Stimulated activated naive CD8-positive, alpha-beta T cell treated with anti-CD3 and anti-CD28 coated beads, Interleukin-15, Interleukin-2, amounts not matched to agents 100 ng/mL and 50 ng/mL, for 24 hours (primary cell): ENCODE results near the gene C3orf80.
"Not testable (repeated sequence)": the region's sequence is repeated elsewhere in the genome, so short reads cannot be mapped to it uniquely, and the experiment has no call there.

Experiments used
- H3K27ac Mint-ChIP-seq: one replicate; pipeline ENCODE4 v1.8.0; 2021; ENCODE audit warnings: mild to moderate bottlenecking, mixed read lengths
- H3K27me3 Mint-ChIP-seq: one replicate; pipeline ENCODE4 v1.8.0; 2021; ENCODE audit warnings: mixed read lengths
- H3K36me3 Mint-ChIP-seq: one replicate; pipeline ENCODE4 v1.8.0; 2021; ENCODE audit warnings: low read depth, mixed read lengths
- H3K4me1 Mint-ChIP-seq: one replicate; pipeline ENCODE4 v1.8.0; 2021; ENCODE audit warnings: low read depth, mixed read lengths
- H3K4me3 Mint-ChIP-seq: one replicate; pipeline ENCODE4 v1.8.0; 2021; ENCODE audit warnings: mild to moderate bottlenecking, mixed read lengths
- H3K9me3 Mint-ChIP-seq: one replicate; pipeline ENCODE4 v1.8.0; 2021; ENCODE audit warnings: mixed read lengths

The C3orf80 gene

DNA sequence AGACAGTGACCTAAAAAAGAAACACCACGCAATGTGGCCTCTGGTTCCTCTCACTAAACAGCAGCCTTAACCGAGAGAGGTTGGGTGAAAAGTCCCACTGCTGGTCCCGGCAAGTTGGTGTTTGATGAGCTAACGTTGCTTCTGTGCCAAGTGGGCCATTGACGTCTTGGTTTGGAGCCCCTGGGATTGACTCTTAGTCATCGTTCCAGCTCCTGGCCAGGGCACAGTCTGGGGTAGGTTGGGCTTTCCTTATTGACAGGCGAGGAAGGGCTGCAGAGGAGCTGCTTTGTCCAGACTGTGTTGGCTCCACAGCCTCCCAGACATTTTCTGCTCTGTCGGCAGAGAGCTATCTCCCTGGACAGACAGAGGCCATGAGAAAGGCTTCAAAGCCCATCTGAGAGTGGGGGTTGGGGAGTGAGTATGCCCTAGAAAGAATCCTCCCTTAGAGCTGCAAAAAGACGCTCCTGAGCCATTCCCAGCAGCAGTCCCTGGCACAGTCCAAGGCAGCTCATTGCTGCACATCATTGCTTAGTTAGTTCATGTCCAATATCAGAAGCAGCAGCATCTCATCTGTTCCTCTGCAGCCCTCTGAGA lies 28.6 kb upstream of the C3orf80 start:
- Mint-ChIP-seq H3K9me3 (no peaks in the 10 kb centered on the region), H3K4me1 (no peaks in the 10 kb centered on the region), H3K27me3 (no peaks in the 10 kb centered on the region), H3K36me3 (no peaks in the 10 kb centered on the region), H3K27ac (no peak overlapping the region), H3K4me3 (no peak overlapping the region)

DNA sequence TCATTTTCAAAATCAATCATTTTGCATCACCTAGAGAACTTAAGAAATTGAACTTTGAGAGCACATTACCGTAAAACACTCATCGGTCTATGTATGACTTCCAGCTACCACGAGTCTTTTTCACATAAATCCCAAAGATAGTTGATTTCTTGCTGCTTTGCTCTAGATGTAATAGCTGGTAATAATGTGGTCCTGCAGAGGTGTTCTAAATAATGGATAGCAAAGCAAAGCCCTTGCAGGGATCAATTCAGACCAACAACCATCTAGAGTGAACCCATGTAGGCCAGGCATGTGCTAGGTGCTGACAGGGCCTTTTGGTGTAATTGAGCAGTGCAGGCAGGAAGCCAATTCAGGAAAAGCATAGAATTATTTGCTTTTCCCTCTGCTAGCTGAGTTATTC lies 26.1 kb upstream of the C3orf80 start:
- H3K36me3 Mint-ChIP-seq, result no peaks in the 10 kb centered on the region
- no peaks in the 10 kb centered on the region for H3K4me1 Mint-ChIP-seq
- no peaks in the 10 kb centered on the region for H3K27me3 Mint-ChIP-seq
- no peak overlapping the region for H3K27ac Mint-ChIP-seq
- no peaks in the 10 kb centered on the region for H3K9me3 Mint-ChIP-seq
- H3K4me3 Mint-ChIP-seq, result no peak overlapping the region

DNA sequence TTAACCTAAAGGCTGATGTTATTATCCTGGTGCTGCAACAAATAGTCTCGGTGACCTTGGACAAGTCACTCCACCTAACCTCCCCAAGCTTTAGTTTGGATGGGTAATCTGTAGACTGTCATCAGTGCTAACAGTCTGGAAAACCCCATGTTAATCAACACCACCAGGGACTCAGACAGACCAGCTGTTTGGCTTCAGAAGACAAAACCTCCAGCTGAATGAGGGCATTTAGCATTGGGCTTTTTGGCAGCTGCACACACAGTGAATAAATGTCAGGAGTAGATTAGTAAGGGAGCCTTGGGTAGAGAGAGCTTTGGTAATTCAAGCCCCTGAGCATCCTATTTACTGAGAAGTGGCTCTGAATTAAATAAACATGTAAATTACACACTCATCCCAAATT lies 24.9 kb upstream of the C3orf80 start:
- no peaks in the 10 kb centered on the region for H3K27me3 Mint-ChIP-seq
- no peak overlapping the region for H3K4me3 Mint-ChIP-seq
- H3K36me3 Mint-ChIP-seq, result no peaks in the 10 kb centered on the region
- no peaks in the 10 kb centered on the region for H3K4me1 Mint-ChIP-seq
- H3K27ac Mint-ChIP-seq, result no peak overlapping the region
- H3K9me3 Mint-ChIP-seq, result no peaks in the 10 kb centered on the region

DNA sequence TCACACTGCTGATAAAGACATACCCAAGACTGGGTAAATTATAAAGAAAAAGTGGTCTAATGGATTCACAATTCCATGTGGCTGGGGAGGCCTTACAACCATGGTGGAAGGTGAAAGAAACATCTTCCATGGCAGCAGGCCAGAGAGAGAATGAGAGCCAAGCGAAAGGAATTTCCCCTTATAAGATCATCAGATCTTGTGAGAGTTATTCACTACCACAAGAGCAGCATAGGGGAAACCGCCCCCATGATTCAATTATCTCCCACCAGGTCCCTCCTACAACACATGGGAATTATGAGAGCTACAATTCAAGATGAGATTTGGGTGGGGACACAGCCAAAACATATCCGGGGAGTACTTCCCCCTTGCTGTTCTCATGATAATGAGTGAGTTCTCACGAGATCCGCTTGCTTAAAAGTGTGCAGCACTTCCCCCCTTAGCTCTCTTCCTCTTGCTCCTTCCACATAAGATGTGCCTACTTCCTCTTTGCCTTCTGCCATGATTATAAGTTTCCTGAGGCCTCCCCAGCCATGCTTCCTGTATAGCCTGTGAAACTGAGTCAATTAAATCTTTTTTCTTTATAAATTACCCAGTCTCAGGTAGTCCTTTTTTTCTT lies 20.7 kb upstream of the C3orf80 start:
- not testable (repeated sequence) for H3K4me1 Mint-ChIP-seq, H3K4me3 Mint-ChIP-seq, H3K9me3 Mint-ChIP-seq, H3K36me3 Mint-ChIP-seq, H3K27ac Mint-ChIP-seq
- peaks cover 12% of the 10 kb centered on the region for H3K27me3 Mint-ChIP-seq

DNA sequence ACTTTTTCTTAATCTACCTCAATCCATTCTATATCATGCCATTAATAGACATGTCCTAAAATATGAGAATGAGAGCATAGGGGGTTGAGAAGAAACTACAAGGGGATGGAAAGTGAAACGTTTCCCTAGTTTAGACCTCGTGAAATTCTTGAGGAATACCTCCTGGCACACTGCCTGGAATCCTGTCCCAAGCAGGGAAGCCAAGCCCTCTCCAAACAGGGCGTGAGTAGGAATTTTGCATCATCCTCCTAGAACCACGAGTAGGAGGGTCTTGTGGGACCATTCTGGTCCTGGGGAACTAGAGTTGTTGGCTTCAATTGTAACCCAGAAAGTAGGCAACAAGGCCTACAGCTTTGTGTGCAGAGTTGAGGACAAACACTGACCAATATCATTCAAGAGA lies 19.6 kb upstream of the C3orf80 start:
- no peaks in the 10 kb centered on the region for H3K4me1 Mint-ChIP-seq
- H3K4me3 Mint-ChIP-seq, result no peak overlapping the region
- H3K27me3 Mint-ChIP-seq, result peaks cover 16% of the 10 kb centered on the region
- no peak overlapping the region for H3K27ac Mint-ChIP-seq
- no peaks in the 10 kb centered on the region for H3K9me3 Mint-ChIP-seq
- no peaks in the 10 kb centered on the region for H3K36me3 Mint-ChIP-seq

DNA sequence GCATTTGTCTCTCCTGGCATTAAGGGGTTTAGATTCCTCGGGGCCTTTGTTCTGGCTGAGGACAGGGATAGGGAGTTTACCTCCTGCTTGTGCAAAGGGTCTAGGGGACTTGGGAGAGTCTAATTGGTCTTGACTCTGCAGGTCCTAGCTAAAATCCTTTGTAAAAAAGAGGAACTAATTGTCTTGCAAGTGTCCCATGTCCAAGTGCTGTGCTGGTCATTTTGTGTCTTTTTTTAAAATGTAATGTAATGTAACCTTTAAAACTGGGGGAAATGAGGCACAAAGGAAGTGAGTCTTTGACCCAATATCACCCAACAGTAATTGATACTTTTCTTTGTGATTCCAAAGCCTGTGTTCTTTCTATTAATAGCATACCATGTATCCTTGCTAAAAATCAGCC lies 14.9 kb upstream of the C3orf80 start:
- H3K36me3 Mint-ChIP-seq, result no peaks in the 10 kb centered on the region
- no peaks in the 10 kb centered on the region for H3K9me3 Mint-ChIP-seq
- H3K27ac Mint-ChIP-seq, result no peak overlapping the region
- no peaks in the 10 kb centered on the region for H3K4me1 Mint-ChIP-seq
- peaks cover 27% of the 10 kb centered on the region for H3K27me3 Mint-ChIP-seq
- no peak overlapping the region for H3K4me3 Mint-ChIP-seq

DNA sequence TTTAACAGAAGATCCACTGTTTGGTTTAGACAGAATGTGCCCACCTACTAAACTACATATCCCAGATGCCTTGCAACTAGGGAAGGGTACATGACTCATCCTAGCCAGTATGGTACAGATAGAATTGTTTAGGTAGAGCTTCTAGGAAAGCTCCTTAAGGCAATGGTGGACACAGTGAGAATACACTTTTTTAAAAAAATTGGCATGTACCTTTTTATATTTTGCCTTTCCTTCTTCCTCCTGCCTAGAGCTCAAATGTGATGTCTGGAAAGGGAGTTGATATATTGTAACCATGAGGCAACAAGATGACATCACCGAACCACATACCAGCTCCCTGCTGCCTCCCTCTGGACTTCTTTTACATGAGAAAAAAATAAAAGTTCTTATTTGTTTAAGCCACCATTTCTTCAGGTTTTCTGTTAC lies 14.4 kb upstream of the C3orf80 start:
- Mint-ChIP-seq H3K4me3 (no peak overlapping the region), H3K27ac (peak overlapping the region; percentile 11), H3K4me1 (no peaks in the 10 kb centered on the region), H3K9me3 (no peaks in the 10 kb centered on the region), H3K36me3 (no peaks in the 10 kb centered on the region), H3K27me3 (peaks cover 27% of the 10 kb centered on the region)

DNA sequence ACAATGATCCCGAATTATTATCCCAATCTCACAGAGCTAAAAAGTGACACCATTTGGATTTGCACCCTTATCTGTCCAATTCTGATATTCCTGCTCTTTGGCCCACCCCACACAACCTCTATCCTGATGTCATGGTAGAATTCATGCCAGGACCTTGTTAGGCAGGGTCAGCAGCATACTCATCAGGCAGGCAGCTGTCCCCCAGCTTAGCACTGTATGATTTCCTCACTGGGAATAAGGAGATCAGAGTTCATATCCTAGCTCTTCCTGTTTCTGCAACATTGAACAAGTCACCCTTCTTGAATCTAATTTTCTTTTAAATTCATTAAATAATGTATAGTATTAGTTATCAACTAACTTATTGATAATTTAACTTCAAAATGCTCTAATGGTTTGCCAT lies 12.0 kb upstream of the C3orf80 start:
- Mint-ChIP-seq H3K36me3 (no peaks in the 10 kb centered on the region), H3K27ac (no peak overlapping the region), H3K27me3 (peaks cover 30% of the 10 kb centered on the region), H3K9me3 (no peaks in the 10 kb centered on the region), H3K4me1 (no peaks in the 10 kb centered on the region), H3K4me3 (no peak overlapping the region)

DNA sequence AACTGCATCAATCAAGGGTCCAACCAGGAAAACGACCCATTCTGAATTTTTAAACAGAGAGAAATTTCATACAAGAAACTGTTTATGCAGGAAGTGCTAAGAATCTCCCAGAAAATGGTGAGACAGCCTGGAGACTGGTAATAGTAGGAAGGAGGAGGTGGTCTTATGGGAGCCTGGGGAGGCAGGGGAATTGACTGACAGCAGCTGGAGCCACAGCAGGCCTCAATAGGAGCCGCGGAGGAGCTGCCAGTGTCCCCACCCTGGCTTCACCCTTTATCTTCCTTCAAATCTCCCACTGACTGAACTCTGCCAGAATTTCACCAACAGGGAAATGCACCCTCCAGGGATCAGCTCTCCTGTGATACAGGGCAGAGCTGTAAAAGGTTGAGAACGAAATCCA lies 7.5 kb upstream of the C3orf80 start:
- Mint-ChIP-seq H3K4me3 (no peak overlapping the region), H3K36me3 (no peaks in the 10 kb centered on the region), H3K4me1 (no peaks in the 10 kb centered on the region), H3K9me3 (no peaks in the 10 kb centered on the region), H3K27me3 (peaks cover 40% of the 10 kb centered on the region), H3K27ac (no peak overlapping the region)

DNA sequence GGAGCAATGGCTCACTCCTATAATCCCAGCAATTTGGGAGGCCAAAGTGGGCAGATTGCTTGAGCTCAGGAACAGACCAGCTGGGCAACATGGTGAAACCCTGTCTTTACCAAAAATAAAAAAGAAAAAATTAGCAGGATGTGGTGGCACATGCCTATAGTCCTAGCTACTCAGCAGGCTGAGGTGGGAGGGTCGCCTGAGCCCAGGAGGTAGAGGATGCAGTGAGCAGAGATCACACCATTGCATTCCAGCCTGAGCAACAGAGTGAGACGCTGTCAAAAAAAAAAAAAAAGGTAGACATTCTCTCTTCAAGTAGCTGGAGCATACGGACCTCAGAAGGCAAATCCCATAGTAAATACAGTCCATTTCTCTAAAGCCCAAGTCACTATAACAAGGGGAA lies 7.1 kb upstream of the C3orf80 start:
- no peak overlapping the region for H3K27ac Mint-ChIP-seq
- peaks cover 42% of the 10 kb centered on the region for H3K27me3 Mint-ChIP-seq
- H3K9me3 Mint-ChIP-seq, result no peaks in the 10 kb centered on the region

DNA sequence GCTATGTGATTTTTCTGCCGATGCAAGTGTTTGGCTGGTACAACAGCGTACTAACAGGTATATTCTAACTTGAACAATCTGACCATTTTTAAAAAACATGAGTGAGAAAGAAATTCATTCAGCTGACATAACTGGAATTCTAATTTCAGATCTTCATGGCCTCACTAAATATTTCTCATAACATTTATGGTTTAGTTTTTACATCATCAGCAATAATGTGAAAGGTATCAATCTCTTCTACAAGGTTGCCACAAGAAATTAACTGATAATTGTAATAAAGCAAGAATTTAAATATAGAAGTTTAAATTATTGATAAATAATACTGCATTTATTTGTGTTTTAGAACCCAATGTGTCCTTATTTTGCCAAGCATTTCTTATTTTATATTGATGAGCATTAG lies 5.2 kb upstream of the C3orf80 start:
- peaks cover 11% of the 10 kb centered on the region for H3K4me1 Mint-ChIP-seq
- no peaks in the 10 kb centered on the region for H3K9me3 Mint-ChIP-seq
- no peaks in the 10 kb centered on the region for H3K36me3 Mint-ChIP-seq
- no peak overlapping the region for H3K27ac Mint-ChIP-seq
- peaks cover 58% of the 10 kb centered on the region for H3K27me3 Mint-ChIP-seq
- H3K4me3 Mint-ChIP-seq, result no peak overlapping the region

More for the DNA sequence above, 7.1 kb upstream of the C3orf80 start:
- no peak overlapping the region for H3K4me3 Mint-ChIP-seq
- H3K4me1 Mint-ChIP-seq, result no peaks in the 10 kb centered on the region
- H3K36me3 Mint-ChIP-seq, result no peaks in the 10 kb centered on the region

DNA sequence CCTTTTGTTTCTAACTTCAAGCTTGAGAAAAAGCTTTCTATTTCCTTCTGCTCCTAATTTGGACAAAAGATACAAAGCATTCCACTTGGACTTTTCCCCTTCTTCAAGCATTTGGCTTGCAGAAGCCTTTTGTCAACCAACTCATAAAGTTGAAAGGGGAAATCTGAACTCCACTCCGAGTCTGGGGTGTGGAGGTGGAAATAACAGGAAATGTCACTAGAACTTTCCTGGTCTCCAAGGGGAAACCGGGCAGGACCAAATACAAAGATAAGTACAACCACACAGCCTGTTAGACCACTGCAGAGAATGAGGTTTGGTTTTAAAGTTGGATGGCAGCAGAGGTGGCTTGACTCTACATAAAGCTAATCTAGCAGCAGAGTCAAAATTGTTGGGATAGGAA lies 4.2 kb upstream of the C3orf80 start:
- H3K9me3 Mint-ChIP-seq, result no peaks in the 10 kb centered on the region
- no peak overlapping the region for H3K27ac Mint-ChIP-seq
- H3K36me3 Mint-ChIP-seq, result no peaks in the 10 kb centered on the region
- peaks cover 12% of the 10 kb centered on the region for H3K4me1 Mint-ChIP-seq
- H3K4me3 Mint-ChIP-seq, result no peak overlapping the region
- H3K27me3 Mint-ChIP-seq, result peaks cover 59% of the 10 kb centered on the region

DNA sequence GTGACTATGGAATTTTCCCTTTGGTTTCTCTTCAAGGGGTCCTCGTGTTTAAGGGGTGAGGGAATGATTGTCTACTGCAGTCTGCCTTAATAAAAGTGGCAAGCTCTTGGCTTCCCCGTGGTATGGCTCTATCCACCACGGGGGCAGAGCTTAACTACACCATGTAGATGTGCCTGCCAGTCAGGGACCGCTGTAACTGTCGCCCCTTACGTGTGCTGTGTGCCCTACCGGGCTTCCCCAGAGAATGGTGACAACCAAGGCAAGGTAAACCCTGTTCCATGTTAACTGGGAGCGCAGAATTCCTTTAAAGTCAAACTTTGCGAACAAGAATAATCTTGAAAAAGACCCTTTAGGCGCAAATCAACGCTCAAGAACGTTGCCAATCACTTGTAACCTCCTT lies 966 bp upstream of the C3orf80 start:
- Mint-ChIP-seq H3K9me3 (no peaks in the 10 kb centered on the region), H3K27ac (no peak overlapping the region), H3K4me3 (peak overlapping the region; percentile 33), H3K4me1 (peaks cover 16% of the 10 kb centered on the region), H3K36me3 (no peaks in the 10 kb centered on the region), H3K27me3 (peaks cover 64% of the 10 kb centered on the region)

DNA sequence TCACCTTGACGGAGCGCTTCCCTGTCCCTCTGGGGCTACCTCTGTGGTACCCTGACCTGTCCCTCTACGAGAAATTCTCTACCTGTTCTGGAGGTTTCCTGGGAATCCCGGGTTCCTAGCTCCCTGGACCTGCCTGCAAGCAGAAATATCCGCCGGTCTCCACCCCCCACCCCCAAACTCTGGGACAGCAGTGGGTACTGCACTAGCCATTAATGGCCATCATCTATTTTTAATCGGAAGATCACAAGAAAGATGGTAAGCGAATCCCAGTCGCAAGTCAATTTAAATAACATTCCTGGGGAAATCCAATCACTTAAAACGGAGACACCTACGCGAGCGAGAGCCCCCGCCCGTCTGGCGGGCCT lies 429 bp upstream of the C3orf80 start:
- Mint-ChIP-seq H3K27ac (no peak overlapping the region), H3K36me3 (no peaks in the 10 kb centered on the region), H3K27me3 (peaks cover 61% of the 10 kb centered on the region)

DNA sequence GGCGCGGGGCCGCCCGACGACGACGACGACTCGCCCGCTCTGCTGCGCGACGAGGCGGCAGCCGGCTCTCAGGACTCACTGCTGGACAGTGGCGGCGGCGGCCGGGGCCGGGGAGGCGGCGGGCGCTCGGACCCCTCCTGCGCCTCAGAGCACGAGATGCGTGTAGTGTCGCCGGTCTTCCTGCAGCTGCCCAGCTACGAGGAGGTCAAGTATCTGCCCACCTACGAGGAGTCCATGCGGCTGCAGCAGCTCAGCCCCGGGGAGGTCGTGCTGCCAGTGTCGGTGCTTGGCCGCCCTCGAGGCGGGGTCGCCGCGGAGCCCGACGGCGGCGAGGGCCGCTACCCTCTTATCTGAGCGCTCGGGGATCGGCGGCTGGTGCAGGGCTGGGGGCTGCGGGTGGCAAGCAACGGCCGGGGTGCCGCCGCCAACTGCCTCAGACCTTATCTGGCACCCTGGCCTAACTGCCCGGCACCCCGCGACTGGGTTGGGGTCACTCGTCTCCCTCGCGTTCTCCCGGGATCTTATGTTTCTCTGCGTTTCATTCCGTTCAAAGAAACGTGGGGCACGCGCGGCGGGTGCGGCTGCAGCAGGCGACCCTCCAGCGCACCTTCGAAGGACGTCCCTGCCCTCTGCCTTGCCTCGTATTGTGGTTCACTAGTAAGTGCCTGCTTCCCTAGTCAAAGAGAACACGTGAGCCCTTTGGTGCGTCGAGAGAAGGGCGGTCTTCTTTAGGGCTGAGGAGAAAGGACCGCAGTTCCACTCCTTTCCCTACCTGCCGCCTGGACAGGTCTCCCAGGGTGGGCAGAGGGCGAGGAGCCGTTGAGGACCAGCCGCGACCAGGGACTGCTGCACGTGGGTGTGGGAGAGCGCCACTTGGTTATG lies 1.0 kb downstream of the C3orf80 start:
- Mint-ChIP-seq H3K36me3 (no peaks in the 10 kb centered on the region), H3K27ac (peak overlapping the region; percentile 61), H3K4me3 (peak overlapping the region; percentile 77), H3K27me3 (peaks cover 68% of the 10 kb centered on the region), H3K4me1 (peaks cover 16% of the 10 kb centered on the region), H3K9me3 (no peaks in the 10 kb centered on the region)

More for the DNA sequence above, 429 bp upstream of the C3orf80 start:
- Mint-ChIP-seq H3K4me1 (peaks cover 16% of the 10 kb centered on the region), H3K4me3 (peak overlapping the region; percentile 66), H3K9me3 (no peaks in the 10 kb centered on the region)
